H1 (cell line): ENCODE results near the gene OSBP2.

ENCODE experiments used
- BCL11A ChIP-seq, 2 experiments: IDR thresholded peaks; one replicate each; pipeline ENCODE4 v1.6.1; 2011; ENCODE audit warnings: low read depth in 2 of 2, low read length in 2 of 2, mild to moderate bottlenecking in 2 of 2
- EP300 ChIP-seq, 2 experiments: IDR thresholded peaks; 1 replicate in 1 of 2; 2 replicates in 1 of 2; pipeline ENCODE4 v1.6.1; 2011 to 2012; ENCODE audit warnings: low read depth in 2 of 2, low read length in 2 of 2, mild to moderate bottlenecking in 2 of 2, borderline replicate concordance in 1 of 2, inconsistent platforms in 1 of 2, moderate library complexity in 1 of 2
- EZH2 ChIP-seq: fragments of 200-600 bp; sonication (generic); IDR thresholded peaks from 2 replicates; pipeline ENCODE4 v1.7.1; 2012; ENCODE audit warnings: low read depth, mild to moderate bottlenecking, moderate library complexity, low read length, inconsistent platforms; ENCODE audit not compliant: severe bottlenecking
- JUN ChIP-seq: IDR thresholded peaks from 2 replicates; pipeline ENCODE4 v1.6.1; 2011; ENCODE audit warnings: low read depth, mild to moderate bottlenecking, improper control_type of control experiment, low read length
- POLR2A ChIP-seq, 2 experiments: IDR thresholded peaks; 1 replicate in 1 of 2; 2 replicates in 1 of 2; pipeline ENCODE4 v1.6.1; 2011; ENCODE audit warnings: low read depth in 2 of 2, low read length in 2 of 2, mild to moderate bottlenecking in 2 of 2; ENCODE audit errors: control extremely low read depth in 1 of 2
- POLR2AphosphoS5 ChIP-seq: IDR thresholded peaks from 2 replicates; pipeline ENCODE4 v1.6.1; 2011; ENCODE audit warnings: low read depth, low read length
- RAD21 ChIP-seq, 2 experiments: IDR thresholded peaks in 1 of 2; conservative IDR thresholded peaks in 1 of 2; 2 replicates each; pipeline ENCODE4 v1.6.1; 2011; ENCODE audit warnings: low read depth in 2 of 2, low read length in 2 of 2, improper control_type of control experiment in 1 of 2, inconsistent platforms in 1 of 2, mild to moderate bottlenecking in 1 of 2, moderate library complexity in 1 of 2
- SIN3A ChIP-seq, 2 experiments: IDR thresholded peaks in 1 of 2; conservative IDR thresholded peaks in 1 of 2; 2 replicates each; pipeline ENCODE4 v1.6.1; 2011 to 2012; ENCODE audit warnings: low read length in 2 of 2, improper control_type of control experiment in 1 of 2, low read depth in 1 of 2, mild to moderate bottlenecking in 1 of 2
- SIX5 ChIP-seq: IDR thresholded peaks from 2 replicates; pipeline ENCODE4 v1.6.1; 2011; ENCODE audit warnings: mild to moderate bottlenecking, low read depth, low read length
- SP2 ChIP-seq: IDR thresholded peaks from 2 replicates; pipeline ENCODE4 v1.6.1; 2012; ENCODE audit warnings: mild to moderate bottlenecking, low read length, inconsistent platforms
- SRF ChIP-seq: IDR thresholded peaks from 2 replicates; pipeline ENCODE4 v1.6.1; 2011; ENCODE audit warnings: mild to moderate bottlenecking, low read depth, low read length, moderate library complexity
- ZNF274 ChIP-seq: IDR thresholded peaks from 2 replicates; pipeline ENCODE4 v1.7.0; 2012; ENCODE audit warnings: low read length, borderline replicate concordance; ENCODE audit errors: extremely low read depth
- TF ChIP-seq, protein P1 (sequence below): IDR thresholded peaks from 2 replicates; pipeline ENCODE4 v1.6.1; 2011; ENCODE audit warnings: low read depth, mild to moderate bottlenecking, low read length; ENCODE audit not compliant: insufficient read depth
- TF ChIP-seq, protein P2 (sequence below), 3 experiments: IDR thresholded peaks; 1 replicate in 2 of 3; 2 replicates in 1 of 3; pipeline versions ENCODE4 v1.5.1 to v1.6.1; 2011; ENCODE audit warnings: low read length in 3 of 3, mild to moderate bottlenecking in 3 of 3, inconsistent platforms in 2 of 3, low read depth in 1 of 3, moderate library complexity in 1 of 3; ENCODE audit not compliant: insufficient read depth in 1 of 3; ENCODE audit errors: control extremely low read depth in 1 of 3

- TF ChIP-seq, protein P1, sequence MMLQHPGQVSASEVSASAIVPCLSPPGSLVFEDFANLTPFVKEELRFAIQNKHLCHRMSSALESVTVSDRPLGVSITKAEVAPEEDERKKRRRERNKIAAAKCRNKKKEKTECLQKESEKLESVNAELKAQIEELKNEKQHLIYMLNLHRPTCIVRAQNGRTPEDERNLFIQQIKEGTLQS, result no peak
- TF ChIP-seq SIN3A (conservative IDR thresholded peaks at IDR 0.05 in 1 of 2, IDR thresholded peaks at IDR 0.05 in 1 of 2; ENCODE audit: low read depth in 1 of 2, low read length in 2 of 2) (no peak), POLR2A (IDR thresholded peaks at IDR 0.05; ENCODE audit: control extremely low read depth in 1 of 2, low read depth in 2 of 2, low read length in 2 of 2) (no peak), EP300 (IDR thresholded peaks at IDR 0.05; ENCODE audit: borderline replicate concordance in 1 of 2, low read depth in 2 of 2, low read length in 2 of 2) (no peak), SP2 (no peak), SRF (no peak), BCL11A (IDR thresholded peaks at IDR 0.05; ENCODE audit: low read depth in 2 of 2, low read length in 2 of 2) (no peak), ZNF274 (no peak), POLR2AphosphoS5 (no peak), RAD21 (IDR thresholded peaks at IDR 0.05 in 1 of 2, conservative IDR thresholded peaks at IDR 0.05 in 1 of 2; ENCODE audit: low read depth in 2 of 2, low read length in 2 of 2) (no peak), SIX5 (no peak), EZH2 (no peak), JUN (no peak)
- TF ChIP-seq, protein P2, sequence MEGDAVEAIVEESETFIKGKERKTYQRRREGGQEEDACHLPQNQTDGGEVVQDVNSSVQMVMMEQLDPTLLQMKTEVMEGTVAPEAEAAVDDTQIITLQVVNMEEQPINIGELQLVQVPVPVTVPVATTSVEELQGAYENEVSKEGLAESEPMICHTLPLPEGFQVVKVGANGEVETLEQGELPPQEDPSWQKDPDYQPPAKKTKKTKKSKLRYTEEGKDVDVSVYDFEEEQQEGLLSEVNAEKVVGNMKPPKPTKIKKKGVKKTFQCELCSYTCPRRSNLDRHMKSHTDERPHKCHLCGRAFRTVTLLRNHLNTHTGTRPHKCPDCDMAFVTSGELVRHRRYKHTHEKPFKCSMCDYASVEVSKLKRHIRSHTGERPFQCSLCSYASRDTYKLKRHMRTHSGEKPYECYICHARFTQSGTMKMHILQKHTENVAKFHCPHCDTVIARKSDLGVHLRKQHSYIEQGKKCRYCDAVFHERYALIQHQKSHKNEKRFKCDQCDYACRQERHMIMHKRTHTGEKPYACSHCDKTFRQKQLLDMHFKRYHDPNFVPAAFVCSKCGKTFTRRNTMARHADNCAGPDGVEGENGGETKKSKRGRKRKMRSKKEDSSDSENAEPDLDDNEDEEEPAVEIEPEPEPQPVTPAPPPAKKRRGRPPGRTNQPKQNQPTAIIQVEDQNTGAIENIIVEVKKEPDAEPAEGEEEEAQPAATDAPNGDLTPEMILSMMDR (IDR thresholded peaks at IDR 0.05; ENCODE audit: control extremely low read depth in 1 of 3, insufficient read depth in 1 of 3, low read depth in 1 of 3, low read length in 3 of 3), result no peak
Observed at GRCh38 chr22:30824711-30825110, 130.0 kb downstream of the OSBP2 start.
